H1 (cell line): ENCODE data around the gene ZBTB24. TPM values are rescaled to one million over a fixed set of nuclear protein-coding genes. Genes with fewer than 3 reads are reported as not detected.

Experiments
- ASH2L ChIP-seq: fragments of 200-600, 300-600 bp; sonication (generic); IDR thresholded peaks from one replicate; pipeline ENCODE4 v1.7.1; 2017; ENCODE audit warnings: low read length
- TAF1 ChIP-seq: IDR thresholded peaks from 2 replicates; pipeline ENCODE4 v1.6.1; 2011; ENCODE audit warnings: mild to moderate bottlenecking, low read depth, low read length
- TAF7 ChIP-seq: optimal IDR thresholded peaks from 2 replicates; pipeline ENCODE3; 2011; ENCODE audit warnings: low read depth, mild to moderate bottlenecking, inconsistent platforms, low read length, moderate library complexity, borderline replicate concordance
- TBP ChIP-seq: IDR thresholded peaks from 2 replicates; pipeline ENCODE4 v1.6.1; 2011; ENCODE audit warnings: low read depth, low read length, improper control_type of control experiment
- polyA plus RNA-seq, 7 experiments: library from polyadenylated mRNA; depleted of rRNA in 3 of 7; stranded (reverse) in 5 of 7; unstranded in 2 of 7; fragments of >200 nt in 5 of 7; fragments of 200-250 nt in 2 of 7; gene quantifications; 1 replicate in 5 of 7; 2 replicates in 1 of 7; 4 replicates in 1 of 7; pipeline versions ENCODE4 v1.2.1 to v1.2.3, GENCODE V29; 2011 to 2013; ENCODE audit warnings: missing spikeins in 2 of 7, mixed read lengths in 2 of 7
- total RNA-seq: library from RNA; stranded (reverse); fragmentation: NEBNext Ultra II Directional; extraction: Animal tissue kit (Norgen Biotek cat#: 25700); gene quantifications from 2 replicates; pipeline ENCODE4 v1.2.1, GENCODE V29; 2021

Gene ZBTB24
- total and polyA plus RNA-seq, 2 of the 8 experiments (the other 6 are each of a cell fraction or from before 2014, with no cell fraction given) = 7.5 to 21.0 TPM

DNA sequence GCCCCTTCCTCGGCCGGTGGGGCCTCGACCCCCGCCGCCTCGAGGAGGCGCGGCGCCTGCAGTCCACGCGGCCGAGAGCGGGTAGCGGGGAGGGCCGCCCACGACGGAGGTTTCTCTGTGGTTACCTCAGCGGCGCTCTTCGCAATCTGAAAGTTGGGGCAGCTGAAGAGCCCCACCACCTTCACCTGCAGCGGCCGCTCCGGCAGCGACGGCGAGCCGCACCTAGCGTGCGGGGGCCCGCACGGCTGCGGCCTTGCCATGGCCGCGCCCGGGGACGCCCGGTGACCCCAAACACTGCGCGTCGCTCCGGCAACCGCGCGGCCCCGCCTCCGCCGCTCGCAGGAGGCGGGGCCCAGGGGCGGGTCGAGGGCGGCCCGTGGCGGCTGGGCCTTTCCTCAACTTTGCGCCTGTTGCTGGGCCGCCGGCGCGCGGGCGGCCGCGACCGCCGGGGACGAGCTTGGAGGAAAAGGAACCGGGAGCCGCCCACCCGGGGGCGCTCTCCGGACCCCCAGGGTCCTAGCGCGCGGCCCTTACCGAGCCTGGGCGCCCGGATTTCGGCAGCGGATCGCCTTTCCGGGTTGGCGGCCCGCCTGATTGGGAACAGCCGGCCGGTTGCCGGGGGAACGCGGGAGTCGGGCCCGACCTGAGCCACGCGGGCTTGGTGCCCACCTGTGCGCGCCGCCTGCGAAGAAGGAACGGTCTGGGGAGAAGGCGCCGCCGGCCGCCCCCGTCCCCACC, 42.5 kb downstream of the ZBTB24 start, which contains the start of the genes PPIL6 and SMPD2 (continued):
- peak; percentile 54; the same call in 1 of the 2 replicates for TF ChIP-seq TAF1
- peak; percentile 59 for TF ChIP-seq TAF7
- peak; percentile 76 for TF ChIP-seq ASH2L
- TF ChIP-seq TBP = peak; percentile 52; the same call in 1 of the 2 replicates
